Stimulated activated CD4-positive, alpha-beta T cell treated with anti-CD3 and anti-CD28 coated beads, Interleukin-2, amount 100 ng/mL, for 24 hours (primary cell): ENCODE results near the gene FGFBP1.

Source experiments
- DNase-seq, 2 donors: peaks; one replicate each; pipeline ENCODE4 v3.0.0-alpha.2; 2020

Gene FGFBP1

GRCh38 chr4:15910155-15910940, 28.2 kb downstream of the FGFBP1 start:
- DNase-seq = no peak

- DNase-seq = no peak
These were observed 31.1 kb downstream of the FGFBP1 start for GRCh38 chr4:15907430-15907829.

GRCh38 chr4:15906020-15906443, 32.5 kb downstream of the FGFBP1 start:
- peak; percentile 18 to 22 for DNase-seq

- no peak for DNase-seq
These were observed 35.8 kb downstream of the FGFBP1 start for GRCh38 chr4:15902746-15903145.

GRCh38 chr4:15901998-15902397, 36.5 kb downstream of the FGFBP1 start:
- DNase-seq = no peak

GRCh38 chr4:15901007-15901406, 37.5 kb downstream of the FGFBP1 start:
- no peak for DNase-seq

- no peak for DNase-seq
These were observed 39.0 kb downstream of the FGFBP1 start for GRCh38 chr4:15899511-15899910.

GRCh38 chr4:15898902-15899301, 39.6 kb downstream of the FGFBP1 start:
- no peak for DNase-seq

GRCh38 chr4:15897577-15897976, 41.0 kb downstream of the FGFBP1 start:
- DNase-seq = no peak

GRCh38 chr4:15894921-15895916, 43.3 kb downstream of the FGFBP1 start:
- DNase-seq = no peak

GRCh38 chr4:15894393-15894792, 44.1 kb downstream of the FGFBP1 start:
- DNase-seq = no peak

GRCh38 chr4:15893962-15894361, 44.6 kb downstream of the FGFBP1 start:
- no peak for DNase-seq

- DNase-seq = no peak
These were observed 47.2 kb downstream of the FGFBP1 start for GRCh38 chr4:15891312-15891711.

- no peak for DNase-seq
These were observed 48.2 kb downstream of the FGFBP1 start for GRCh38 chr4:15890246-15890829.

GRCh38 chr4:15888515-15888914, 50.0 kb downstream of the FGFBP1 start:
- no peak for DNase-seq
